GM23338 (cell line): ENCODE data around the gene ANAPC2. TPM values are rescaled to one million over a fixed set of nuclear protein-coding genes. Genes with fewer than 3 reads are reported as not detected.

ENCODE experiments used
- CREB1 ChIP-seq: fragments of 250-450 bp; sonication (Bioruptor Pico); IDR thresholded peaks from 2 replicates; pipeline ENCODE4 v1.5.0; 2020; ENCODE audit warnings: low read depth, mild to moderate bottlenecking, moderate library complexity
- NANOG ChIP-seq: IDR thresholded peaks from 2 replicates; pipeline ENCODE4 v1.6.1; 2016; ENCODE audit warnings: antibody characterized with exemption, borderline replicate concordance
- polyA plus RNA-seq: library from polyadenylated mRNA; unstranded; fragments of >200 nt; fragmentation: Nextera tagmentation; extraction: Ambion mirVana; gene quantifications from 2 replicates; pipeline ENCODE4 v1.2.1, GENCODE V29; 2016
- total RNA-seq: library from RNA; depleted of rRNA; stranded (reverse); fragments of >200 nt; shearing (Covaris generic); gene quantifications from 2 replicates; pipeline ENCODE4 v1.2.3, GENCODE V29; 2014
- TF ChIP-seq, protein P1 (sequence below): fragments of 250-450 bp; sonication (Bioruptor Pico); IDR thresholded peaks from 2 replicates; pipeline ENCODE4 v1.5.0; 2020; ENCODE audit warnings: mild to moderate bottlenecking, moderate library complexity
- TF ChIP-seq, protein P2 (sequence below), 2 experiments: fragments of 200-600 bp in 1 of 2; sonication (generic) in 1 of 2; conservative IDR thresholded peaks; 2 replicates each; pipeline versions ENCODE4 v1.5.1 to v1.6.1; 2016 to 2017; ENCODE audit warnings: antibody characterized with exemption in 2 of 2, low read depth in 2 of 2, mild to moderate bottlenecking in 2 of 2, moderate library complexity in 1 of 2

ANAPC2 gene
- total and polyA plus RNA-seq, 2 experiments from 2014 or later: 16.4 to 42.9 TPM

DNA sequence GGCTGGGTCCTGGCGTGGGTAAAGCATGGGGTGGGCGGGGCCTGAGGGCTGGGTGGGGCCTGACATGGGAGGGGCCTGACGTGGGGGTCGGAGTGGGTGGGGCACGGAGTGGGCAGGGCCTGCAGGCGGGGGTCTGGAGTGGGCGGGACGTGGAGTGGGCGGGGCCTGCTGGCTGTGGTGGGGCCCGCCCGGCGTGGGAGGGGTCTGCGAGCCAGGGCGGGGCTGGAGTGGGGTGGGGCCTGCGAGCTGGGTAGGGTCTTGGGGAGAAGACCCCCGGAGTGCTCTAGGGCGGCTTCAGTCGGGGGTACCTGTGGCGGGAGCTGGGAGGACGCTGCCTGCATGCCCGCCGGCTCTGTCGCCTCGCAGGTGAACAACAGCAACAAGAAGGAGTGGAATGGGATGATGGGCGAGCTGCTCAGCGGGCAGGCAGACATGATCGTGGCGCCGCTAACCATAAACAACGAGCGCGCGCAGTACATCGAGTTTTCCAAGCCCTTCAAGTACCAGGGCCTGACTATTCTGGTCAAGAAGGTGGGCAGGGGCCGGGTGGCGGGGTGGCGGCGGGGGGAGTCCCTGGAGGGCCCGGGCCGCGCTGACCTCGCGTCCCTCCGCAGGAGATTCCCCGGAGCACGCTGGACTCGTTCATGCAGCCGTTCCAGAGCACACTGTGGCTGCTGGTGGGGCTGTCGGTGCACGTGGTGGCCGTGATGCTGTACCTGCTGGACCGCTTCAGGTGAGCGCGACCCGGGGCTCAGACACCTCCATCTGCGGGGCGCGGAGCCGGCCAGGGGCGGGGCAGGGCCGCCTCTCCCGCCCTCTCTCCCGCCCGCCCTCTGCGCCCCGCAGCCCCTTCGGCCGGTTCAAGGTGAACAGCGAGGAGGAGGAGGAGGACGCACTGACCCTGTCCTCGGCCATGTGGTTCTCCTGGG lies 26.5 kb downstream of the ANAPC2 start (continued):
- no peak for TF ChIP-seq CREB1 (CRISPR knock-in tag)
- TF ChIP-seq, protein P1, sequence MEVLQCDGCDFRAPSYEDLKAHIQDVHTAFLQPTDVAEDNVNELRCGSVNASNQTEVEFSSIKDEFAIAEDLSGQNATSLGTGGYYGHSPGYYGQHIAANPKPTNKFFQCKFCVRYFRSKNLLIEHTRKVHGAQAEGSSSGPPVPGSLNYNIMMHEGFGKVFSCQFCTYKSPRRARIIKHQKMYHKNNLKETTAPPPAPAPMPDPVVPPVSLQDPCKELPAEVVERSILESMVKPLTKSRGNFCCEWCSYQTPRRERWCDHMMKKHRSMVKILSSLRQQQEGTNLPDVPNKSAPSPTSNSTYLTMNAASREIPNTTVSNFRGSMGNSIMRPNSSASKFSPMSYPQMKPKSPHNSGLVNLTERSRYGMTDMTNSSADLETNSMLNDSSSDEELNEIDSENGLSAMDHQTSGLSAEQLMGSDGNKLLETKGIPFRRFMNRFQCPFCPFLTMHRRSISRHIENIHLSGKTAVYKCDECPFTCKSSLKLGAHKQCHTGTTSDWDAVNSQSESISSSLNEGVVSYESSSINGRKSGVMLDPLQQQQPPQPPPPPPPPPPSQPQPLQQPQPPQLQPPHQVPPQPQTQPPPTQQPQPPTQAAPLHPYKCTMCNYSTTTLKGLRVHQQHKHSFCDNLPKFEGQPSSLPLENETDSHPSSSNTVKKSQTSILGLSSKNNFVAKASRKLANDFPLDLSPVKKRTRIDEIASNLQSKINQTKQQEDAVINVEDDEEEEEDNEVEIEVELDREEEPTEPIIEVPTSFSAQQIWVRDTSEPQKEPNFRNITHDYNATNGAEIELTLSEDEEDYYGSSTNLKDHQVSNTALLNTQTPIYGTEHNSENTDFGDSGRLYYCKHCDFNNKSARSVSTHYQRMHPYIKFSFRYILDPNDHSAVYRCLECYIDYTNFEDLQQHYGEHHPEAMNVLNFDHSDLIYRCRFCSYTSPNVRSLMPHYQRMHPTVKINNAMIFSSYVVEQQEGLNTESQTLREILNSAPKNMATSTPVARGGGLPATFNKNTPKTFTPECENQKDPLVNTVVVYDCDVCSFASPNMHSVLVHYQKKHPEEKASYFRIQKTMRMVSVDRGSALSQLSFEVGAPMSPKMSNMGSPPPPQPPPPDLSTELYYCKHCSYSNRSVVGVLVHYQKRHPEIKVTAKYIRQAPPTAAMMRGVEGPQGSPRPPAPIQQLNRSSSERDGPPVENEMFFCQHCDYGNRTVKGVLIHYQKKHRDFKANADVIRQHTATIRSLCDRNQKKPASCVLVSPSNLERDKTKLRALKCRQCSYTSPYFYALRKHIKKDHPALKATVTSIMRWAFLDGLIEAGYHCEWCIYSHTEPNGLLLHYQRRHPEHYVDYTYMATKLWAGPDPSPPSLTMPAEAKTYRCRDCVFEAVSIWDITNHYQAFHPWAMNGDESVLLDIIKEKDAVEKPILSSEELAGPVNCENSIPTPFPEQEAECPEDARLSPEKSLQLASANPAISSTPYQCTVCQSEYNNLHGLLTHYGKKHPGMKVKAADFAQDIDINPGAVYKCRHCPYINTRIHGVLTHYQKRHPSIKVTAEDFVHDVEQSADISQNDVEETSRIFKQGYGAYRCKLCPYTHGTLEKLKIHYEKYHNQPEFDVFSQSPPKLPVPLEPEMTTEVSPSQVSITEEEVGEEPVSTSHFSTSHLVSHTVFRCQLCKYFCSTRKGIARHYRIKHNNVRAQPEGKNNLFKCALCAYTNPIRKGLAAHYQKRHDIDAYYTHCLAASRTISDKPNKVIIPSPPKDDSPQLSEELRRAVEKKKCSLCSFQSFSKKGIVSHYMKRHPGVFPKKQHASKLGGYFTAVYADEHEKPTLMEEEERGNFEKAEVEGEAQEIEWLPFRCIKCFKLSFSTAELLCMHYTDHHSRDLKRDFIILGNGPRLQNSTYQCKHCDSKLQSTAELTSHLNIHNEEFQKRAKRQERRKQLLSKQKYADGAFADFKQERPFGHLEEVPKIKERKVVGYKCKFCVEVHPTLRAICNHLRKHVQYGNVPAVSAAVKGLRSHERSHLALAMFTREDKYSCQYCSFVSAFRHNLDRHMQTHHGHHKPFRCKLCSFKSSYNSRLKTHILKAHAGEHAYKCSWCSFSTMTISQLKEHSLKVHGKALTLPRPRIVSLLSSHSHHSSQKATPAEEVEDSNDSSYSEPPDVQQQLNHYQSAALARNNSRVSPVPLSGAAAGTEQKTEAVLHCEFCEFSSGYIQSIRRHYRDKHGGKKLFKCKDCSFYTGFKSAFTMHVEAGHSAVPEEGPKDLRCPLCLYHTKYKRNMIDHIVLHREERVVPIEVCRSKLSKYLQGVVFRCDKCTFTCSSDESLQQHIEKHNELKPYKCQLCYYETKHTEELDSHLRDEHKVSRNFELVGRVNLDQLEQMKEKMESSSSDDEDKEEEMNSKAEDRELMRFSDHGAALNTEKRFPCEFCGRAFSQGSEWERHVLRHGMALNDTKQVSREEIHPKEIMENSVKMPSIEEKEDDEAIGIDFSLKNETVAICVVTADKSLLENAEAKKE (CRISPR knock-in tag): no peak
- no peak for TF ChIP-seq NANOG
- TF ChIP-seq, protein P2, sequence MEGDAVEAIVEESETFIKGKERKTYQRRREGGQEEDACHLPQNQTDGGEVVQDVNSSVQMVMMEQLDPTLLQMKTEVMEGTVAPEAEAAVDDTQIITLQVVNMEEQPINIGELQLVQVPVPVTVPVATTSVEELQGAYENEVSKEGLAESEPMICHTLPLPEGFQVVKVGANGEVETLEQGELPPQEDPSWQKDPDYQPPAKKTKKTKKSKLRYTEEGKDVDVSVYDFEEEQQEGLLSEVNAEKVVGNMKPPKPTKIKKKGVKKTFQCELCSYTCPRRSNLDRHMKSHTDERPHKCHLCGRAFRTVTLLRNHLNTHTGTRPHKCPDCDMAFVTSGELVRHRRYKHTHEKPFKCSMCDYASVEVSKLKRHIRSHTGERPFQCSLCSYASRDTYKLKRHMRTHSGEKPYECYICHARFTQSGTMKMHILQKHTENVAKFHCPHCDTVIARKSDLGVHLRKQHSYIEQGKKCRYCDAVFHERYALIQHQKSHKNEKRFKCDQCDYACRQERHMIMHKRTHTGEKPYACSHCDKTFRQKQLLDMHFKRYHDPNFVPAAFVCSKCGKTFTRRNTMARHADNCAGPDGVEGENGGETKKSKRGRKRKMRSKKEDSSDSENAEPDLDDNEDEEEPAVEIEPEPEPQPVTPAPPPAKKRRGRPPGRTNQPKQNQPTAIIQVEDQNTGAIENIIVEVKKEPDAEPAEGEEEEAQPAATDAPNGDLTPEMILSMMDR (conservative IDR thresholded peaks at IDR 0.05; ENCODE audit: low read depth in 2 of 2): no peak
